ENCODE data around the gene LUZP1.

Gene LUZP1

GRCh38 chr1:23166854-23167253 lies 1.8 kb downstream of the LUZP1 start:
- Histone ChIP-seq H3K4me3 (ENCODE audit: low read depth, low read length) (peak overlapping the region; percentile 57), H3K4me2 (ENCODE audit: low read length) (peak overlapping the region; percentile 55), H3K79me2 (peaks cover 14% of the 10 kb centered on the region), H2AFZ (peak overlapping the region; percentile 77), H3K27me3 (ENCODE audit: control insufficient read depth, insufficient read depth, low read length) (no peaks in the 10 kb centered on the region), H3K36me3 (ENCODE audit: control insufficient read depth, insufficient read depth, low read length) (no peaks in the 10 kb centered on the region), H3K9ac (no peak overlapping the region), H3K27ac (peak overlapping the region; percentile 81), H3K4me1 (peaks cover 6% of the 10 kb centered on the region), H3K9me3 (ENCODE audit: control insufficient read depth, low read length) (no peaks in the 10 kb centered on the region)
- TF ChIP-seq, protein P1, sequence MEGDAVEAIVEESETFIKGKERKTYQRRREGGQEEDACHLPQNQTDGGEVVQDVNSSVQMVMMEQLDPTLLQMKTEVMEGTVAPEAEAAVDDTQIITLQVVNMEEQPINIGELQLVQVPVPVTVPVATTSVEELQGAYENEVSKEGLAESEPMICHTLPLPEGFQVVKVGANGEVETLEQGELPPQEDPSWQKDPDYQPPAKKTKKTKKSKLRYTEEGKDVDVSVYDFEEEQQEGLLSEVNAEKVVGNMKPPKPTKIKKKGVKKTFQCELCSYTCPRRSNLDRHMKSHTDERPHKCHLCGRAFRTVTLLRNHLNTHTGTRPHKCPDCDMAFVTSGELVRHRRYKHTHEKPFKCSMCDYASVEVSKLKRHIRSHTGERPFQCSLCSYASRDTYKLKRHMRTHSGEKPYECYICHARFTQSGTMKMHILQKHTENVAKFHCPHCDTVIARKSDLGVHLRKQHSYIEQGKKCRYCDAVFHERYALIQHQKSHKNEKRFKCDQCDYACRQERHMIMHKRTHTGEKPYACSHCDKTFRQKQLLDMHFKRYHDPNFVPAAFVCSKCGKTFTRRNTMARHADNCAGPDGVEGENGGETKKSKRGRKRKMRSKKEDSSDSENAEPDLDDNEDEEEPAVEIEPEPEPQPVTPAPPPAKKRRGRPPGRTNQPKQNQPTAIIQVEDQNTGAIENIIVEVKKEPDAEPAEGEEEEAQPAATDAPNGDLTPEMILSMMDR (IDR thresholded peaks at IDR 0.05) = no peak

DNA sequence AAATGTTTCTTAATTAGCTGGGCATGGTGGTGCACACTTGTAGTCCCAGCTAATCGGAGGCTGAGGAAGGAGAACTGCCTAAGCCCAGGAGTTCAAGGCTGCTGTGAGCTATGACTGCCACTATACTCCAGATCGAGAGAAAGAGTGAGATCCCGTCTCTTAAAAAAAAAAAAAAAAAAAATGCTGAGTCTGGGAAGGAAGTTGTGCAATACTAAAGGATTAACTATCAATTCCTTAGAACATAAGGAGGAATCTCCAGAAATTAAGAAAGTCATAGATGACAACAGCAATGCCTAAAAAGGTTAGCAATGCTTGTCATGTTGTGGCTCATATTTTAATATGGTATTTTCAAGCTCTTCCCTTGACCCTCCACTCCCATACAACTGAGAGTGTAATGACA lies 5.3 kb downstream of the LUZP1 start:
- Histone ChIP-seq H3K79me2 (peaks cover 22% of the 10 kb centered on the region), H3K36me3 (ENCODE audit: control insufficient read depth, insufficient read depth, low read length) (no peaks in the 10 kb centered on the region), H3K9ac (no peak overlapping the region), H2AFZ (no peak overlapping the region), H3K27ac (no peak overlapping the region), H3K9me3 (ENCODE audit: control insufficient read depth, low read length) (no peaks in the 10 kb centered on the region), H3K4me3 (ENCODE audit: low read depth, low read length) (no peak overlapping the region), H3K27me3 (ENCODE audit: control insufficient read depth, insufficient read depth, low read length) (no peaks in the 10 kb centered on the region), H3K4me1 (peaks cover 6% of the 10 kb centered on the region), H3K4me2 (ENCODE audit: low read length) (no peak overlapping the region)
- TF ChIP-seq, protein P1 (IDR thresholded peaks at IDR 0.05) = no peak

GRCh38 chr1:23159963-23160877 lies 8.4 kb downstream of the LUZP1 start:
- Histone ChIP-seq H3K9ac (no peak overlapping the region), H3K79me2 (peaks cover 23% of the 10 kb centered on the region), H3K27me3 (ENCODE audit: control insufficient read depth, insufficient read depth, low read length) (no peaks in the 10 kb centered on the region), H3K4me1 (peaks cover 3% of the 10 kb centered on the region), H3K9me3 (ENCODE audit: control insufficient read depth, low read length) (no peaks in the 10 kb centered on the region), H3K36me3 (ENCODE audit: control insufficient read depth, insufficient read depth, low read length) (no peaks in the 10 kb centered on the region), H3K4me3 (ENCODE audit: low read depth, low read length) (no peak overlapping the region), H3K4me2 (ENCODE audit: low read length) (no peak overlapping the region), H2AFZ (no peak overlapping the region), H3K27ac (no peak overlapping the region)
- TF ChIP-seq, protein P1 (IDR thresholded peaks at IDR 0.05) = no peak

DNA sequence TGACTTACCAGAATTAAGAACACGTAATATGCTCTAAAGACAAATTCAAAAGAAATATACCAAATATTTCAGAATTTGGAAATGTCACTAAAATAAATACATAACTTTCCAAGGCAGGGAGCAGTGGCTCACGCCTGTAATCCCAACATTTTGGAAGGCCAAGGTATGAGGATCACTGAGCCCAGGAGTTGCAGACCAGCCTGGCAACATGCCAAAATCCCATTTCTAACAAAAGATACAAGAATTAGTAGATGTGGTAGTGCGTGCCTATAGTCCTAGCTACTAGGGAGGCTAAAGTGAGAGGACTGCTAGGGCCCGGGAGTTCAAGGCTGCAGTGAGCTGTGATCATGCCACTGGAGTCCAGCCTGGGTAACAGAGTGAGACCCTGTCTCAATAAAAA lies 11.7 kb downstream of the LUZP1 start:
- Histone ChIP-seq H3K4me2 (ENCODE audit: low read length) (no peak overlapping the region), H3K27me3 (ENCODE audit: control insufficient read depth, insufficient read depth, low read length) (no peaks in the 10 kb centered on the region), H3K4me1 (no peaks in the 10 kb centered on the region), H3K79me2 (peaks cover 20% of the 10 kb centered on the region), H3K36me3 (ENCODE audit: control insufficient read depth, insufficient read depth, low read length) (no peaks in the 10 kb centered on the region), H3K27ac (no peak overlapping the region), H2AFZ (no peak overlapping the region), H3K9ac (no peak overlapping the region), H3K9me3 (ENCODE audit: control insufficient read depth, low read length) (no peaks in the 10 kb centered on the region), H3K4me3 (ENCODE audit: low read depth, low read length) (no peak overlapping the region)
- TF ChIP-seq, protein P1 (IDR thresholded peaks at IDR 0.05) = no peak
